Ammon's horn (tissue), 1 donor: ENCODE results near the gene LRRC27.

ENCODE experiments used
- DNase-seq: peaks from one replicate; pipeline ENCODE4 v3.0.0-alpha.2; 2016; ENCODE audit warnings: low spot score

Gene LRRC27

DNA sequence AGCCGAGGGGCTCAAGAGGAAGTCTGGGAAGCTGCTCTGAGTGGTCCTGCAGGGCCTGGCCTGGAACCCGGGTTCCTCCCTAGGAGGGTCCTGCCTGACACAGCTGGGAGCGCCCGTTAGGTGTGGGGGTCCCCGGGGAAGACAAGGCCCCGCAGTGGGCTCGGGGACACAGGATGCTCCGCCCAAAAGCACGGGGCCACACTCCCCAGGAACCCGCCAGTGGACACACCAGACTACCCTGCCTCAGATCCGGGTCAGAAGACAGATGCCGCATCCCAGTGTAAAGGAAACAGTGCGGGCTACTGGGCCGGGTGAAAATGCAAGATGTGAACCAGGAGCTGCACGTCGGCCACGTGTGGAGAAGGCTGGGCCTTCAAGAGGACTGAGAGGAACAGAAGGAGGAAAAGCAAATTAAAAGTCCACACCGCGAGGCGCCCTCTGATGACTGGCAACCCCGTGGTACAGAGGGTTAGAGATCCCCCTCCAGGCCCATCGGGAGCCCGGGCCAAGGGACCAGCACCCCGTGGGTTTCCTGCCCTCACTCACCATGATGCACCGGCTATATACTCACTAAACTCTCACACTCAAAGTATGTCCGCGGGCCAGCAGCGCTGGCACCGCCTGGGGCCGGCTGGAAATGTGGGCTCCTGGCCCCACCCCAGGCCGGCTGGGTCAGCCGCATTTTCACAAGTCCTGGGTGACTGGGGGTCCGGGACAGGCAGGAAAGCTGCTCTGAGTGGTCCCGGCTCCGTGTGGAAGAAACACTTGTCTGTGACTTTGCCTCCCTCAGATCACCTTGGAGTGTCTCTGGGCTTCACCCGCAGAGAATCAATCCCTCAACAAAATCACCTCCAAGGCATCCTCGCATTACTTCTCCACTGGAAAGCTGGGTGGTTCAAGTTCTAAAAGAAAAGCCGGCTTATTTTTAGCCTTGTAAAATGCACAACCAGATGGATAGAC is 30.3 kb upstream of the LRRC27 start:
- no peak for DNase-seq

- DNase-seq = no peak
Measured at GRCh38 chr10:132302421-132303310, 29.3 kb upstream of the LRRC27 start.

DNA sequence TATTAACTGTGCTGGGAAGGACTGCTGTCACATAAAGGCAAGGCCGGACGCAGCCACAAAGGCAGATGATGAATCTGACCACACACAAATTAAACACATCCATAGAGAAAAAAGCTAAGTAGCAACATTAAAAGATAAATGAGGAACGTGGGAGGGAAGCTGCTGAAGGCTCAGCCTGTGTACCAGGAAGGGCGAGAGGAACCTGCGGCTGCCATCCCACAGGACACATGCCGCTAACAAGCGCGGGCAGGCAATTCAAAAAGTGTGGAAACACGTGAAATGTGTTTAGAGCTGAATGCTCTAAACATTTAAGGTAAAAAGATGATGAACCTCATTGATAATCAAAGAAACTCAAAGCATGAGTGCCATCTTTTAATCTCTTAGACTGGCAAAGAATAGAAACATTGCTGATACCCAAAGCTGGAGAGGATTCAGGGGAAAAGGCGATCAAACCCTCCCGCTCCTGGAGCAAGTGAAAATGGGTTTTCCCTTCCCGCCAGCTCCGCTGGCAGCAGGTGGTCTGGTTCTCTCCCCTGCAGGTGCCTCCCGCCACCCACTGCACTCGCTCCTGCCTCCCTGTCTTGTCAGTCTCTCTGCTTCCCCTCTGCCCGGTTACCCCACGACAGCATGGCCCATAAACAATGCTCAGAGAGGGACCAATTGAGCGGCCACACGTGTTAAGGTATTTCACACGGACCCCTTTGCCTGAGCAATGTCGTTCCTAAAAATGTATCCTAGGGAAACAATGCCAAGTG is 28.5 kb upstream of the LRRC27 start:
- DNase-seq = no peak

DNA sequence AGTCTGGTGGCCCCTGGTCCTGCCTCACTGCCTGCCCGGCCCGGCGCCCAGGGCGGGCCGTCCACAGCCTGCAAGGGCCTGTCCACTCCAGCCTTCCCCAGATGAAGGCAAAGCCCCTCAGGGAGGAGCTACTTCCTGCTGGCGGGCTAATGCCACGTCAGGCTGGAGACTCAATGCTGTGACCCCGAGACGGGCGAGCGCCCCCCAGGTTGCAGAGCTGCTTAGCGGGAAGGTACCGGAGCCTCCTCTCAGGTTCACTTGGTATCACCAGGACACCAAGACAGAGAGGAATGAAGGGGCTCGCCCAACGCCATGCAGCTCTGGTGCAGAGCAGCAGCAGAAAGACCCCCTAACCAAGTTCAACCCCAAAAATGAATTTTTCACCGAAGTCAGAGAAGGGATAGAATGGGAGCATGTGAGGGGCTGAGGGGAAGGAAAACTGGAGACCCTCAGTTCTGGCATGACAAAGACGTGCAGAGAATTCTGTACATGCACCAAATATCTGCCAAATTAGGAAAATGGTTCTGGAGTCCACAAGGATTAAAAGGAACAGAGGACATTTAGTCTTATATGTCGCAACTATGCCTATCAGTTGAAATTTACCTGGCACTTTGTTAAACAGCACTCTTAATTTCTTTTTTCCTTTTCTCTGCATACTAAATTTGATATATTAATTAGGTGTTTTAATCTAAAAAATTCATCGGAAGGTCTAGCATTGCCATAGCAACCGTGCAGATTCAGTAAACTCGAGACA is 27.1 kb upstream of the LRRC27 start:
- no peak for DNase-seq

- no peak for DNase-seq
Measured at GRCh38 chr10:132305654-132306342, 26.2 kb upstream of the LRRC27 start.

GRCh38 chr10:132306343-132306685 is 25.7 kb upstream of the LRRC27 start:
- no peak for DNase-seq

DNA sequence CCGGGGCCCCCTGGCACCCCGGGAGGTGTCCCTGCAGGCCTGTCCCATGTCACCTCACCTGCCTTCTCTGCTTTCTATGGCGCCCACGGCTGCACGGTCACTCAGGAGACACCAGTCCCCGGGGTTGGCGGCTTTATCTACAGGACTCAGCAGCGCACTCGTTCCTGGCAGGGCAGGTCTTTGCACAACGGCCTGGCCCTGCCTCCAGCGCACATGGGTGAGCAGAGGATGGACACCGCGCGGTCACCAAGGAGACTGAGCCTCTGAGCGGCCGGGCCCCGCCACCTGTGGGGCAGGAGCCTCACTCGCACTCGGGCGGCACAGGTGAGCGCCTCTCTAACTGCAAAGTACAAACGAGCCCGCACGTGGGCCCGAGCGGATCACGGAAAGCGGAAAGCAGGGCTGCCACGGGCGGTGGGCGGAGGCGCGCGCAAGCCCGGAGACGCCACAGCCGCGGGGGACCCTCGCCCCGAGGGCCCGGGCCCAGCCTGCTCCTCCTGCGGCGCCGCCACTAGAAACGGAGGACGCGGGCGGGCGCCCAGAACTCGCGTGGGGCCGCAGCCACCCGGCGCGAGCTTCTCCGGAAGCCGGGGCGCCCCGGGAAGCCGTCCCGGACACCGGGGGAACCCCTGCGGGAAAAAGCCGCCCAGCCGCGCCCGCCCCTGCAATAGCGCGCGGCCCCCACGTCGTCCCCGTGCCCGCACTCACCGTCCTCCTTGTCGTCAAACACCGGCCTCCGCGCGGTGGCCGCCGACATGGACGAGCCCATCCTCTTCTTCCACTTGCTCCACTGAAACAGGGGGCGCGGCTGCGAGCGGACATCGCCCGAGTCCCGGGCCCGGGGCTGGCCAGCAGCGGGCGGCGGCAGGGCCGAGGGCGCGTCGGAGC is 24.9 kb upstream of the LRRC27 start:
- no peak for DNase-seq

GRCh38 chr10:132307823-132308586 is 24.0 kb upstream of the LRRC27 start, which contains the start of gene STK32C:
TSS of gene STK32C (minus strand) at chr10:132307950. CDS start at chr10:132307833, 117 bp downstream.
- peak; percentile 97 for DNase-seq

- DNase-seq = no peak
Measured at GRCh38 chr10:132308587-132309470, 23.2 kb upstream of the LRRC27 start.

GRCh38 chr10:132309471-132309865 is 22.5 kb upstream of the LRRC27 start:
- DNase-seq = no peak

DNA sequence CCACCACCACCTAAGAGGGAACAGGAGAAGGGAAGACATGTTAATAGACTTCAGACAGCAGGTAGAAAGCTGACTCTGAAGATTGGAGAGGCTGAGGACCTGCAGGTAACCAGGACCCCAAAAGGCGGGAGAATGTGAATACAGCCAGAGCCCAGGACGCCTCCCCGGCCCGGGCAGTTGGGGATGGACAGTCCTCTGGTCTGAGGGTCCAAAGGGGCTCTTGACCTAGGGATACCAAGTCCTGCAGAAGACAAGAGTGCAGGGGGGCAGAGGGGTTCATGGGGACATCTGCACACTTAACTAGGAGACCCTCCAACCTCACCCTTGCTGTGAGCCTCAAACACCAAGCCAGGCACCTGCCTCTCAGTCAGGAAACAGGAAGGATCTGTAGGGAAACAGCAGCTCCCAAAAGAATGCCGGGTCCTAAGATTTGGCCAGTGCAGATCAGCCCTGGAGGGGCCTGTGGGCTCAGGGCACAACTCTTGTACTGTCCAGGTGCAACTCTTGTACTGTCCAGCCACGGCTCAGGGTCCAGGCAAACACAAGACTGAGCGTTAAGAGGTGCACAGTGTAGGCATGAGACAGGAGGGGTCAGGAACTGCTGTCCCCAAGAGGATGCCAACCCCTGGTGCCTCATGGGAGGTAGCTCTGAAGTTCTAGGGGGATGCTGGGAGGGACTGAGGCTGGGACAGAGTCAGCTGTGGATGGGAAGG is 22.0 kb upstream of the LRRC27 start:
- DNase-seq = no peak

GRCh38 chr10:132310701-132311337 is 21.2 kb upstream of the LRRC27 start:
- peak; percentile 54 for DNase-seq

- DNase-seq = no peak
Measured at GRCh38 chr10:132311338-132311939, 20.6 kb upstream of the LRRC27 start.

- DNase-seq = no peak
Measured at GRCh38 chr10:132313305-132313704, 18.7 kb upstream of the LRRC27 start.

GRCh38 chr10:132313865-132314264 is 18.1 kb upstream of the LRRC27 start:
- DNase-seq = no peak

GRCh38 chr10:132314336-132314735 is 17.7 kb upstream of the LRRC27 start:
- no peak for DNase-seq
